CD4-positive, alpha-beta T cell treated with Interleukin-1 beta for 1 hour (primary cell): ENCODE data around the gene CYSLTR1.
"Not testable (repeated sequence)": the region's sequence is repeated elsewhere in the genome, so short reads cannot be mapped to it uniquely, and the experiment has no call there.

Experiments
- DNase-seq, 2 donors: peaks; one replicate each; pipeline ENCODE4 v3.0.0-alpha.2; 2020 to 2022

Gene CYSLTR1

GRCh38 chrX:78327370-78328086 is at the start of gene CYSLTR1:
TSS of gene CYSLTR1 (minus strand) at chrX:78327611. CDS start at chrX:78273746, 53,865 bp downstream.
- peak in 1 of 2 donors; percentile 31 for DNase-seq

GRCh38 chrX:78377186-78377585 is 49.8 kb upstream of the CYSLTR1 start:
- DNase-seq, result no peak

GRCh38 chrX:78375894-78376293 is 48.5 kb upstream of the CYSLTR1 start:
- DNase-seq, result peak in 1 of 2 donors; percentile 0

GRCh38 chrX:78366576-78366975 is 39.2 kb upstream of the CYSLTR1 start:
- no peak for DNase-seq

GRCh38 chrX:78357342-78358055 is 30.1 kb upstream of the CYSLTR1 start:
- no peak for DNase-seq

GRCh38 chrX:78333521-78333920 is 6.1 kb upstream of the CYSLTR1 start:
- DNase-seq, result peak; percentile 38 to 72

- no peak for DNase-seq
Observed at GRCh38 chrX:78331708-78332107, 4.3 kb upstream of the CYSLTR1 start.

GRCh38 chrX:78330540-78330939 is 3.1 kb upstream of the CYSLTR1 start:
- no peak for DNase-seq

GRCh38 chrX:78330068-78330467 is 2.7 kb upstream of the CYSLTR1 start:
- DNase-seq, result no peak

GRCh38 chrX:78329486-78329885 is 2.1 kb upstream of the CYSLTR1 start:
- peak; percentile 38 to 41 for DNase-seq

GRCh38 chrX:78326401-78326800 is 1.0 kb downstream of the CYSLTR1 start:
- no peak for DNase-seq

- DNase-seq, result no peak
Observed at GRCh38 chrX:78322863-78323262, 4.5 kb downstream of the CYSLTR1 start.

- DNase-seq, result peak; percentile 62 to 74
Observed at GRCh38 chrX:78321809-78322208, 5.6 kb downstream of the CYSLTR1 start.

- no peak for DNase-seq
Observed at GRCh38 chrX:78316265-78316664, 11.1 kb downstream of the CYSLTR1 start.

- no peak for DNase-seq
Observed at GRCh38 chrX:78315745-78316144, 11.7 kb downstream of the CYSLTR1 start.

GRCh38 chrX:78314561-78314960 is 12.8 kb downstream of the CYSLTR1 start:
- no peak for DNase-seq

- DNase-seq, result no peak
Observed at GRCh38 chrX:78313526-78313925, 13.9 kb downstream of the CYSLTR1 start.

GRCh38 chrX:78307665-78308064 is 19.7 kb downstream of the CYSLTR1 start:
- DNase-seq, result no peak

- no peak for DNase-seq
Observed at GRCh38 chrX:78303086-78303485, 24.3 kb downstream of the CYSLTR1 start.

- DNase-seq, result not testable (repeated sequence)
Observed at GRCh38 chrX:78300933-78301332, 26.5 kb downstream of the CYSLTR1 start.

- no peak for DNase-seq
Observed at GRCh38 chrX:78283511-78283910, 43.9 kb downstream of the CYSLTR1 start.

GRCh38 chrX:78237127-78237526 is 90.3 kb downstream of the CYSLTR1 start:
- no peak for DNase-seq

- not testable (repeated sequence) for DNase-seq
Observed at GRCh38 chrX:78226047-78226446, 101.4 kb downstream of the CYSLTR1 start.
